ENCODE results near the gene GTPBP1. TPM values are rescaled to one million over a fixed set of nuclear protein-coding genes. Genes with fewer than 3 reads are reported as not detected.

GTPBP1 gene
- total and polyA plus RNA-seq, 2 of the 13 experiments (the other 11 are each of a cell fraction or from before 2014, with no cell fraction given): 22.3 to 27.0 TPM

DNA sequence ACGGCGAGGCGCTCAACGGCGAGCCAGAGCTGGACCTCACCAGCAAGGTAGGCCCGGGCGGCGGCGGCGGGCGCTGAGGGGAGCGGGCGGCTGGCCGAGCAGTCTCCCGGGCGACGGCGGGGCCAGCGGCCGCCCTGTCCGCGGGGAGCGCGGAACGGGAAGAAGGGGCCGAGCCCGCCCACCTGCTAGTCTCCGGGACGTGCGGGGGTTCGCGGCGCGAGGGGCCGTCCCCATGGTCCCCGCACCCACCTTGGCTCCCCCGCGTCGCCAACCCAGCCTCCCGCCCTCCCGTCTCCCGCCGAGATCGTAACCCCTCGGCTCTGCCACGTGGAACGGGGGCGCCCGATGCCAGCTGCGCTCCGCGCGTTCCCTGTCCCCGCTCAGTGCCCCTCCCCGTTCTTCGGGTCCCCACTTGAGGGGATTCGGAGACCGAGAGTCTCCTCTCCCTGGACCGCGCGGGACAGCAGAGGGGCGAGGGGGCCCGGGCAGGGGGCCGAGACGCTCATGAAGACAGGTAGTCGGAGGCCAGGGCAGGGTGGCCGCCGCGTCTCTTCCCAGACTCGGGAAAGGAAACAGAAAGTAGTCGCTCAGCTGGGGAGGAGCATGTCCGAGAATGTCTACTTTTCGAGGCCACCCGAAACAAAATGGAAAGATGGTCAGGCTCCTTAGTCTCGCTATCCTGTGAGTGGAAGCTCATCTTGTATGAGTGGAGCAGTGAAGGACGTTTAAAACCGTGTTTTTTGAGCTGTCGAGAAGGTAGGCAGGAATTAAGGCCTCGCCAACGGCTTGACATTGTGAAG, 557 bp downstream of the GTPBP1 start (continued):
- TF ChIP-seq MXD4 (CRISPR knock-in tag; IDR thresholded peaks at IDR 0.05): 0 out of 2 replicates have a peak, but pooled peaks have one; percentile 40
- peak; percentile 24; the same call in 1 of the 2 replicates for TF ChIP-seq RARA (CRISPR knock-in tag; IDR thresholded peaks at IDR 0.05)
- no peak for TF ChIP-seq NONO (IDR thresholded peaks at IDR 0.05)
- no peak for TF ChIP-seq NONO (CRISPR knock-in tag; conservative IDR thresholded peaks at IDR 0.05)
- TF ChIP-seq ZNF124 (CRISPR knock-in tag; IDR thresholded peaks at IDR 0.05): no peak
- TF ChIP-seq ATF1 (CRISPR knock-in tag; IDR thresholded peaks at IDR 0.05): no peak
- TF ChIP-seq, protein P1, sequence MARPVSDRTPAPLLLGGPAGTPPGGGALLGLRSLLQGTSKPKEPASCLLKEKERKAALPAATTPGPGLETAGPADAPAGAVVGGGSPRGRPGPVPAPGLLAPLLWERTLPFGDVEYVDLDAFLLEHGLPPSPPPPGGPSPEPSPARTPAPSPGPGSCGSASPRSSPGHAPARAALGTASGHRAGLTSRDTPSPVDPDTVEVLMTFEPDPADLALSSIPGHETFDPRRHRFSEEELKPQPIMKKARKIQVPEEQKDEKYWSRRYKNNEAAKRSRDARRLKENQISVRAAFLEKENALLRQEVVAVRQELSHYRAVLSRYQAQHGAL (CRISPR knock-in tag; IDR thresholded peaks at IDR 0.05; ENCODE audit: not compliant biosample characterization): no peak
- TF ChIP-seq RFX5 (IDR thresholded peaks at IDR 0.05; ENCODE audit: low read depth, low read length): no peak
- no peak for TF ChIP-seq ZBTB42 (CRISPR knock-in tag; IDR thresholded peaks at IDR 0.05)
- no peak for TF ChIP-seq NKX3-1 (CRISPR knock-in tag; IDR thresholded peaks at IDR 0.05)
- TF ChIP-seq, protein P2, sequence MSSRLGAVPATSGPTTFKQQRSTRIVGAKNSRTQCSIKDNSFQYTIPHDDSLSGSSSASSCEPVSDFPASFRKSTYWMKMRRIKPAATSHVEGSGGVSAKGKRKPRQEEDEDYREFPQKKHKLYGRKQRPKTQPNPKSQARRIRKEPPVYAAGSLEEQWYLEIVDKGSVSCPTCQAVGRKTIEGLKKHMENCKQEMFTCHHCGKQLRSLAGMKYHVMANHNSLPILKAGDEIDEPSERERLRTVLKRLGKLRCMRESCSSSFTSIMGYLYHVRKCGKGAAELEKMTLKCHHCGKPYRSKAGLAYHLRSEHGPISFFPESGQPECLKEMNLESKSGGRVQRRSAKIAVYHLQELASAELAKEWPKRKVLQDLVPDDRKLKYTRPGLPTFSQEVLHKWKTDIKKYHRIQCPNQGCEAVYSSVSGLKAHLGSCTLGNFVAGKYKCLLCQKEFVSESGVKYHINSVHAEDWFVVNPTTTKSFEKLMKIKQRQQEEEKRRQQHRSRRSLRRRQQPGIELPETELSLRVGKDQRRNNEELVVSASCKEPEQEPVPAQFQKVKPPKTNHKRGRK (CRISPR knock-in tag; IDR thresholded peaks at IDR 0.05): no peak
- no peak for TF ChIP-seq KAT2B (IDR thresholded peaks at IDR 0.05; ENCODE audit: borderline replicate concordance, low read depth, low read length)
- TF ChIP-seq, protein P3, sequence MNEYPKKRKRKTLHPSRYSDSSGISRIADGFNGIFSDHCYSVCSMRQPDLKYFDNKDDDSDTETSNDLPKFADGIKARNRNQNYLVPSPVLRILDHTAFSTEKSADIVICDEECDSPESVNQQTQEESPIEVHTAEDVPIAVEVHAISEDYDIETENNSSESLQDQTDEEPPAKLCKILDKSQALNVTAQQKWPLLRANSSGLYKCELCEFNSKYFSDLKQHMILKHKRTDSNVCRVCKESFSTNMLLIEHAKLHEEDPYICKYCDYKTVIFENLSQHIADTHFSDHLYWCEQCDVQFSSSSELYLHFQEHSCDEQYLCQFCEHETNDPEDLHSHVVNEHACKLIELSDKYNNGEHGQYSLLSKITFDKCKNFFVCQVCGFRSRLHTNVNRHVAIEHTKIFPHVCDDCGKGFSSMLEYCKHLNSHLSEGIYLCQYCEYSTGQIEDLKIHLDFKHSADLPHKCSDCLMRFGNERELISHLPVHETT (CRISPR knock-in tag; conservative IDR thresholded peaks at IDR 0.05): no peak
- no peak for TF ChIP-seq ZNF335 (CRISPR knock-in tag; IDR thresholded peaks at IDR 0.05)
- TF ChIP-seq, protein P4, sequence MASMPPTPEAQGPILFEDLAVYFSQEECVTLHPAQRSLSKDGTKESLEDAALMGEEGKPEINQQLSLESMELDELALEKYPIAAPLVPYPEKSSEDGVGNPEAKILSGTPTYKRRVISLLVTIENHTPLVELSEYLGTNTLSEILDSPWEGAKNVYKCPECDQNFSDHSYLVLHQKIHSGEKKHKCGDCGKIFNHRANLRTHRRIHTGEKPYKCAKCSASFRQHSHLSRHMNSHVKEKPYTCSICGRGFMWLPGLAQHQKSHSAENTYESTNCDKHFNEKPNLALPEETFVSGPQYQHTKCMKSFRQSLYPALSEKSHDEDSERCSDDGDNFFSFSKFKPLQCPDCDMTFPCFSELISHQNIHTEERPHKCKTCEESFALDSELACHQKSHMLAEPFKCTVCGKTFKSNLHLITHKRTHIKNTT (CRISPR knock-in tag; IDR thresholded peaks at IDR 0.05): no peak
- TF ChIP-seq ZNF546 (CRISPR knock-in tag; conservative IDR thresholded peaks at IDR 0.05): no peak
- TF ChIP-seq, protein P5, sequence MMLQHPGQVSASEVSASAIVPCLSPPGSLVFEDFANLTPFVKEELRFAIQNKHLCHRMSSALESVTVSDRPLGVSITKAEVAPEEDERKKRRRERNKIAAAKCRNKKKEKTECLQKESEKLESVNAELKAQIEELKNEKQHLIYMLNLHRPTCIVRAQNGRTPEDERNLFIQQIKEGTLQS (CRISPR knock-in tag; IDR thresholded peaks at IDR 0.05): no peak
- TF ChIP-seq POGZ (CRISPR knock-in tag; IDR thresholded peaks at IDR 0.05): no peak
- TF ChIP-seq NFE2 (CRISPR knock-in tag; IDR thresholded peaks at IDR 0.05): no peak
- no peak for TF ChIP-seq ZNF510 (CRISPR knock-in tag; IDR thresholded peaks at IDR 0.05; ENCODE audit: low read depth)
- no peak for TF ChIP-seq ZBTB8A (CRISPR knock-in tag; IDR thresholded peaks at IDR 0.05; ENCODE audit: borderline replicate concordance, low read depth)
- TF ChIP-seq HCFC1 (IDR thresholded peaks at IDR 0.05; ENCODE audit: low read depth, low read length): no peak
- TF ChIP-seq, protein P6, sequence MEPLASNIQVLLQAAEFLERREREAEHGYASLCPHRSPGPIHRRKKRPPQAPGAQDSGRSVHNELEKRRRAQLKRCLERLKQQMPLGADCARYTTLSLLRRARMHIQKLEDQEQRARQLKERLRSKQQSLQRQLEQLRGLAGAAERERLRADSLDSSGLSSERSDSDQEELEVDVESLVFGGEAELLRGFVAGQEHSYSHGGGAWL (CRISPR knock-in tag; IDR thresholded peaks at IDR 0.05): 0 out of 2 replicates have a peak, but pooled peaks have one; percentile 36
- no peak for TF ChIP-seq SP2 (CRISPR knock-in tag; IDR thresholded peaks at IDR 0.05)
